MCF 10A (cell line): ENCODE data around the gene BACH1. TPM values are rescaled to one million over a fixed set of nuclear protein-coding genes. Genes with fewer than 3 reads are reported as not detected.
"Not testable (repeated sequence)": the region's sequence is repeated elsewhere in the genome, so short reads cannot be mapped to it uniquely, and the experiment has no call there.

Experiments used
- BruUV-seq: library from RNA; stranded (reverse); fragments of 400-500 nt; replicated peaks from 2 replicates; lab custom pipeline; 2021; lab: Mats Ljungman, UMichigan
- CTCF ChIA-PET: fragments of 300-600 bp; sonication (Branson Sonifier 250); formaldehyde crosslinking; extraction: SDS; loops from one replicate; lab custom pipeline; 2021; ENCODE audit warnings: antibody characterized with exemption, inconsistent platforms; lab: Yijun Ruan, JAX
- POLR2A ChIA-PET: fragments of 300-600, 350-650 bp; sonication (Branson Sonifier 250); formaldehyde crosslinking; extraction: SDS; loops from one replicate; lab custom pipeline; 2020; ENCODE audit warnings: antibody characterized with exemption, inconsistent platforms; lab: Yijun Ruan, JAX
- DNase-seq: peaks from one replicate; pipeline ENCODE4 v3.0.0-alpha.2; 2018; ENCODE audit not compliant: unreplicated experiment
- H3K27ac Mint-ChIP-seq: one replicate; pipeline ENCODE4 v1.8.0; 2022; ENCODE audit warnings: mild to moderate bottlenecking, low read depth, mixed read lengths; ENCODE audit not compliant: unreplicated experiment
- H3K27me3 Mint-ChIP-seq: one replicate; pipeline ENCODE4 v1.8.0; 2022; ENCODE audit warnings: mixed read lengths; ENCODE audit not compliant: insufficient read depth, unreplicated experiment
- H3K36me3 Mint-ChIP-seq: one replicate; pipeline ENCODE4 v1.8.0; 2022; ENCODE audit warnings: mild to moderate bottlenecking, moderate library complexity, mixed read lengths; ENCODE audit not compliant: insufficient read depth, unreplicated experiment
- H3K4me1 Mint-ChIP-seq: one replicate; pipeline ENCODE4 v1.8.0; 2022; ENCODE audit warnings: mixed read lengths; ENCODE audit not compliant: insufficient read depth, unreplicated experiment
- H3K4me3 Mint-ChIP-seq: one replicate; pipeline ENCODE4 v1.8.0; 2022; ENCODE audit warnings: mild to moderate bottlenecking, moderate library complexity, mixed read lengths; ENCODE audit not compliant: unreplicated experiment
- H3K9me3 Mint-ChIP-seq: one replicate; pipeline ENCODE4 v1.8.0; 2022; ENCODE audit warnings: mixed read lengths; ENCODE audit not compliant: unreplicated experiment
- intact Hi-C: fragments of 100-400 bp; cut with micrococcal nuclease; formaldehyde crosslinking; loops from 2 replicates; pipeline ENCODE4 v1.14.1; 2022
- total RNA-seq: library from RNA; stranded (reverse); gene quantifications from 2 replicates; pipeline ENCODE4 v1.2.3, GENCODE V29; 2022
- TF ChIP-seq, protein P1 (sequence below): fragments of 200-600 bp; IDR thresholded peaks from one replicate; pipeline ENCODE4 v1.8.0; 2022; ENCODE audit warnings: antibody characterized with exemption, mild to moderate bottlenecking; ENCODE audit not compliant: unreplicated experiment

Gene BACH1
- total RNA-seq, 1 experiment from 2014 or later = 69.3 TPM

DNA sequence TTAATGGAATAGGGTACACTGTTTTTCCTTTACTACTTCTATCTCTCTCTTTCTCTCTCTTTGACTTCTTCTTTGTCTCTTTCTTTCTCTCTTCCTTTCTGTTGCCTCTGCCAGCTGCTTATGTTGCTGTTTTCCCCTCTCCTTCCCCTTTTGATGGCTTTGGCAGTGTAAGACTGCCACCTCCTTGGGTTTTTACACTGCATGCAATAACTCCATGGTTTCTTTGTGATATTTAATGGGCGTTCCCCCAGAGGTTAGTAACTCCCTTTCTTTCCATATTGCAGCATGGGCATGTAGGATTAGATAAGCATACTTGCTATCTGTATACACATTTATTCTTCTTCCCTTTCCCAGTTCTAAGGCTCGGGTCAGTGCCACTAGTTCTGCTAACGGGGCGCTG, 58.1 kb downstream of the BACH1 start:
- H3K27me3 Mint-ChIP-seq, POLR2A ChIA-PET, CTCF ChIA-PET, intact Hi-C loops, BruUV-seq, H3K4me1 Mint-ChIP-seq, DNase-seq, H3K4me3 Mint-ChIP-seq, H3K27ac Mint-ChIP-seq: not testable (repeated sequence)
- Mint-ChIP-seq H3K36me3 (peaks cover 28% of the 10 kb centered on the region), H3K9me3 (peaks cover 16% of the 10 kb centered on the region)

DNA sequence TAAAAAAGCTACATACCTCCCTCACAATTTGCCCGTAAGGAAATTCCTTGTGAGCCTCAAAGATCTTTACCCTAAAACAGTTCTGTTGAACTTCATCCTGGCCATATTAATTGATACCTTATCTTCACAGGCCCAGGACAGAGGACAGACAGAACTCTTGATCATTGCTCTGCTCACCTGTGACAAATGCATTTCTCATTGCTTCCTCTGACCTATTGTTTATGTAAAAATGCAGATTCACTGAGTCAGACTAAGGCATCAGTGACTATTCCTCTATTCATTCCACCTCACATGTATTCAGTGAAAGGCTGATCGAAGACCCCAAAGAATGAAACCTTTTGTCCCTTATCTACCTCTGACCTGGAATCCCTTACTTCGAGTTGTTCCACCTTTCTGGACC, 61.0 kb downstream of the BACH1 start:
- BruUV-seq = no TSS peak
- TF ChIP-seq, protein P1, sequence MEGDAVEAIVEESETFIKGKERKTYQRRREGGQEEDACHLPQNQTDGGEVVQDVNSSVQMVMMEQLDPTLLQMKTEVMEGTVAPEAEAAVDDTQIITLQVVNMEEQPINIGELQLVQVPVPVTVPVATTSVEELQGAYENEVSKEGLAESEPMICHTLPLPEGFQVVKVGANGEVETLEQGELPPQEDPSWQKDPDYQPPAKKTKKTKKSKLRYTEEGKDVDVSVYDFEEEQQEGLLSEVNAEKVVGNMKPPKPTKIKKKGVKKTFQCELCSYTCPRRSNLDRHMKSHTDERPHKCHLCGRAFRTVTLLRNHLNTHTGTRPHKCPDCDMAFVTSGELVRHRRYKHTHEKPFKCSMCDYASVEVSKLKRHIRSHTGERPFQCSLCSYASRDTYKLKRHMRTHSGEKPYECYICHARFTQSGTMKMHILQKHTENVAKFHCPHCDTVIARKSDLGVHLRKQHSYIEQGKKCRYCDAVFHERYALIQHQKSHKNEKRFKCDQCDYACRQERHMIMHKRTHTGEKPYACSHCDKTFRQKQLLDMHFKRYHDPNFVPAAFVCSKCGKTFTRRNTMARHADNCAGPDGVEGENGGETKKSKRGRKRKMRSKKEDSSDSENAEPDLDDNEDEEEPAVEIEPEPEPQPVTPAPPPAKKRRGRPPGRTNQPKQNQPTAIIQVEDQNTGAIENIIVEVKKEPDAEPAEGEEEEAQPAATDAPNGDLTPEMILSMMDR = no peak
- no peak for DNase-seq
- CTCF ChIA-PET = interaction anchor here (0.6 to 3.5 kb wide), 7 partner anchors 10 to 357 kb away, joined by 3 to 34 read pairs (median 4); no protein-coding TSS in a partner anchor
- peaks cover 6% of the 10 kb centered on the region for H3K4me1 Mint-ChIP-seq
- H3K27me3 Mint-ChIP-seq = no peaks in the 10 kb centered on the region
- H3K4me3 Mint-ChIP-seq = no peak overlapping the region
- H3K9me3 Mint-ChIP-seq = peaks cover 4% of the 10 kb centered on the region
- intact Hi-C loops = loop anchor here (2.0 kb wide), 1 partner anchor 75 kb away; no protein-coding TSS in a partner anchor
- H3K27ac Mint-ChIP-seq = peak overlapping the region; percentile 44
- POLR2A ChIA-PET = interaction anchor here (0.7 to 1.5 kb wide), 3 partner anchors 59 to 286 kb away, joined by 3 to 4 read pairs (median 4); partner anchors contain the start of gene CCT8
- peaks cover 15% of the 10 kb centered on the region for H3K36me3 Mint-ChIP-seq

DNA sequence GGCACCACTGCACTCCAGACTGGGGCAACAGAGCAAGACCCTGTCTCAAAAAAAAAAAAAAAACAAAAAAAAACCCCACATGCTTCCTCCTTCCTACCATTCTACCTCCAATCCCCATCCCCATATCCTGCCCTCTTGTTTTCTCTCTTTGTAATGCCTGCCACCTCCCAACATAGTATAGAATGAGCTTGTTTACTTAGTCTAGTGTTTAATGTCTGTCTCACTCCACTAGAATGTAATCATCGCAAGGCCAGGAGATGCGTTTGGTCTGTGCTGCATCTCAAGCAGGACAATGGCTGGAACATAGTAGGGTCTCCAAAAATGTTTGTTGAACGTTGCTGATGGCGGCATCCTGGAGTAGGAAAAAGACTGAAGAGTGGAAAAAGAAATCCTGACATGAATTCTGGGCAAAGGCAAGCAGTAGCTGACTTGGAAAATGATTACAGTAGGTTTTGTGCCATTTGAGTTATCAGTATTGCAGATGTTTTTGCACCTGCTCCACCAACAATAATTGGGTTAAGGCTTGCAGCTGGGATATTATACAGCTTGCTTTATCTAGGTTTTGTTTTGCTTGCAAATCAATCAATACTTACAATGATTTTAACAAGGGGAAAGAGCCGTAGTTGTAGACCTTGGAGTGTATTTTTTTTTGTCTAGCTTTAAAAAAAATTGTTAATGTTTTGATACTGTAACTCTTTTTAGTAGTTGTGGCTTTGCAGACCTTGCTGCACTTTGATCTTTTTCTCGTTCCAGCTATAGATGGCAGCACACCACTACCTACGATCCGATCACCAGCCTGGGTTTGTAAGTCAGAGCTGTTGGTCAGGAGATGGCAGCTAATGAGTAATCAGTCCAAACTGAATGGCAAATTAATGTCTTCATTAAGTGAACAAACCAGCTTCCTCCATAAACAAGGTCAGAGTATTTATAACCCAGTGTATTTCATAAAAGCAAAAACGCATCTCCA, 62.4 kb downstream of the BACH1 start:
- Mint-ChIP-seq H3K27ac (no peak overlapping the region), H3K4me3 (no peak overlapping the region), H3K27me3 (no peaks in the 10 kb centered on the region), H3K9me3 (no peaks in the 10 kb centered on the region), H3K4me1 (peaks cover 6% of the 10 kb centered on the region), H3K36me3 (peaks cover 11% of the 10 kb centered on the region)
- intact Hi-C loops = no loop called here
- POLR2A ChIA-PET = interaction anchor here (0.7 to 0.8 kb wide), 2 partner anchors 8 to 10 kb away, joined by 3 to 4 read pairs; no protein-coding TSS in a partner anchor
- CTCF ChIA-PET = interaction anchor here (0.5 to 3.5 kb wide), 15 partner anchors 8 to 834 kb away, joined by 3 to 34 read pairs (median 4); no protein-coding TSS in a partner anchor
- no peak for DNase-seq
- BruUV-seq = no TSS peak
- TF ChIP-seq, protein P1 = no peak

- TF ChIP-seq, protein P1 = no peak
- Mint-ChIP-seq H3K36me3 (peaks cover 20% of the 10 kb centered on the region), H3K27me3 (no peaks in the 10 kb centered on the region), H3K4me3 (no peak overlapping the region), H3K4me1 (peaks cover 6% of the 10 kb centered on the region), H3K27ac (no peak overlapping the region), H3K9me3 (no peaks in the 10 kb centered on the region)
- no TSS peak for BruUV-seq
- DNase-seq = no peak
- CTCF ChIA-PET = interaction anchor here (0.8 kb wide), 1 partner anchor 9 kb away, joined by 4 read pairs; no protein-coding TSS in a partner anchor
- POLR2A ChIA-PET = interaction anchor here (0.8 kb wide), 1 partner anchor 218 kb away, joined by 3 read pairs; no protein-coding TSS in a partner anchor
- intact Hi-C loops = no loop called here
These were observed 64.0 kb downstream of the BACH1 start for GRCh38 chr21:29362758-29363157.
